ENCODE measurements around the gene PRSS36.

DNA sequence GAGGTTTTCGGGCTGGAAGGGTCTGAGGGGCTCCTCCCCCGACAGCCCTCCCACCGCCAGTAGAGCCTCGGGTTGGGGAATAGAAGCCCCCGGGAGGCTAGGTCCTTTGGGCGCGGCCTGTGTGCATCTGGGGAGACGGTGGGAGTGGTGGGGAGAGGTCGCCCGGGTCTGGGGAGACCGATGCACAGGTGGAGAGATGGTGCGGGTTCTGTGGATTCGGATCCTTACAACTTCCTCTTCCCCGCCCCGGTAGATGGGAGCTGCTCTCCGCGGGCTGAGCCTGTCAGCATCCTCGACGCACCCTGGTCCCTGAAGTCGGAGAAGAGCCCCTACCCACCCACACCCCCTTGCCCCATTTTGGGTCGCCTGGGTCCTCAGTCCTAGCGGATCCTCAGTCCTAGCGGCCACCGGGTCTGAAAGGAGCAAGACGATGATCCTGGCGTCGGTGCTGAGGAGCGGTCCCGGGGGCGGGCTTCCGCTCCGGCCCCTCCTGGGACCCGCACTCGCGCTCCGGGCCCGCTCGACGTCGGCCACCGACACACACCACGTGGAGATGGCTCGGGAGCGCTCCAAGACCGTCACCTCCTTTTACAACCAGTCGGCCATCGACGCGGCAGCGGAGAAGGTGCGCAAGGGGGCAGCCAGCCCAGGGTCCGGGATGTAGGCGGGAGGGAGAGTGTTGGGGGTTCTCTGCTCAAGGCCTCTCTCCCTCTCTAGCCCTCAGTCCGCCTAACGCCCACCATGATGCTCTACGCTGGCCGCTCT lies 40.9 kb downstream of the PRSS36 start:
- TF ChIP-seq, protein P1, sequence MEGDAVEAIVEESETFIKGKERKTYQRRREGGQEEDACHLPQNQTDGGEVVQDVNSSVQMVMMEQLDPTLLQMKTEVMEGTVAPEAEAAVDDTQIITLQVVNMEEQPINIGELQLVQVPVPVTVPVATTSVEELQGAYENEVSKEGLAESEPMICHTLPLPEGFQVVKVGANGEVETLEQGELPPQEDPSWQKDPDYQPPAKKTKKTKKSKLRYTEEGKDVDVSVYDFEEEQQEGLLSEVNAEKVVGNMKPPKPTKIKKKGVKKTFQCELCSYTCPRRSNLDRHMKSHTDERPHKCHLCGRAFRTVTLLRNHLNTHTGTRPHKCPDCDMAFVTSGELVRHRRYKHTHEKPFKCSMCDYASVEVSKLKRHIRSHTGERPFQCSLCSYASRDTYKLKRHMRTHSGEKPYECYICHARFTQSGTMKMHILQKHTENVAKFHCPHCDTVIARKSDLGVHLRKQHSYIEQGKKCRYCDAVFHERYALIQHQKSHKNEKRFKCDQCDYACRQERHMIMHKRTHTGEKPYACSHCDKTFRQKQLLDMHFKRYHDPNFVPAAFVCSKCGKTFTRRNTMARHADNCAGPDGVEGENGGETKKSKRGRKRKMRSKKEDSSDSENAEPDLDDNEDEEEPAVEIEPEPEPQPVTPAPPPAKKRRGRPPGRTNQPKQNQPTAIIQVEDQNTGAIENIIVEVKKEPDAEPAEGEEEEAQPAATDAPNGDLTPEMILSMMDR (IDR thresholded peaks at IDR 0.05; ENCODE audit: insufficient read depth, low read length, poor library complexity, severe bottlenecking), result no peak
- TF ChIP-seq EZH2phosphoT487 (conservative IDR thresholded peaks at IDR 0.05; ENCODE audit: low read length), result no peak
